MCF 10A (cell line): ENCODE data around the gene CMTM5. TPM values are rescaled to one million over a fixed set of nuclear protein-coding genes. Genes with fewer than 3 reads are reported as not detected.
"Not testable (repeated sequence)": the region's sequence is repeated elsewhere in the genome, so short reads cannot be mapped to it uniquely, and the experiment has no call there.

Experiments used
- BruUV-seq: library from RNA; stranded (reverse); fragments of 400-500 nt; replicated peaks from 2 replicates; lab custom pipeline; 2021; lab: Mats Ljungman, UMichigan
- CTCF ChIA-PET: fragments of 300-600 bp; sonication (Branson Sonifier 250); formaldehyde crosslinking; extraction: SDS; loops from one replicate; lab custom pipeline; 2021; ENCODE audit warnings: antibody characterized with exemption, inconsistent platforms; lab: Yijun Ruan, JAX
- POLR2A ChIA-PET: fragments of 300-600, 350-650 bp; sonication (Branson Sonifier 250); formaldehyde crosslinking; extraction: SDS; loops from one replicate; lab custom pipeline; 2020; ENCODE audit warnings: antibody characterized with exemption, inconsistent platforms; lab: Yijun Ruan, JAX
- DNase-seq: peaks from one replicate; pipeline ENCODE4 v3.0.0-alpha.2; 2018; ENCODE audit not compliant: unreplicated experiment
- H3K27ac Mint-ChIP-seq: one replicate; pipeline ENCODE4 v1.8.0; 2022; ENCODE audit warnings: mild to moderate bottlenecking, low read depth, mixed read lengths; ENCODE audit not compliant: unreplicated experiment
- H3K27me3 Mint-ChIP-seq: one replicate; pipeline ENCODE4 v1.8.0; 2022; ENCODE audit warnings: mixed read lengths; ENCODE audit not compliant: insufficient read depth, unreplicated experiment
- H3K36me3 Mint-ChIP-seq: one replicate; pipeline ENCODE4 v1.8.0; 2022; ENCODE audit warnings: mild to moderate bottlenecking, moderate library complexity, mixed read lengths; ENCODE audit not compliant: insufficient read depth, unreplicated experiment
- H3K4me1 Mint-ChIP-seq: one replicate; pipeline ENCODE4 v1.8.0; 2022; ENCODE audit warnings: mixed read lengths; ENCODE audit not compliant: insufficient read depth, unreplicated experiment
- H3K4me3 Mint-ChIP-seq: one replicate; pipeline ENCODE4 v1.8.0; 2022; ENCODE audit warnings: mild to moderate bottlenecking, moderate library complexity, mixed read lengths; ENCODE audit not compliant: unreplicated experiment
- H3K9me3 Mint-ChIP-seq: one replicate; pipeline ENCODE4 v1.8.0; 2022; ENCODE audit warnings: mixed read lengths; ENCODE audit not compliant: unreplicated experiment
- CTCF ChIP-seq: fragments of 200-600 bp; IDR thresholded peaks from one replicate; pipeline ENCODE4 v1.8.0; 2022; ENCODE audit warnings: antibody characterized with exemption, mild to moderate bottlenecking; ENCODE audit not compliant: unreplicated experiment
- intact Hi-C: fragments of 100-400 bp; cut with micrococcal nuclease; formaldehyde crosslinking; loops from 2 replicates; pipeline ENCODE4 v1.14.1; 2022
- total RNA-seq: library from RNA; stranded (reverse); gene quantifications from 2 replicates; pipeline ENCODE4 v1.2.3, GENCODE V29; 2022

The CMTM5 gene
- total RNA-seq, 1 experiment from 2014 or later: not detected

- ChIA-PET POLR2A (no interaction called here), CTCF (no interaction called here)
- intact Hi-C loops: no loop called here
- no peaks in the 10 kb centered on the region for H3K4me1 Mint-ChIP-seq
- H3K27me3 Mint-ChIP-seq: peaks cover 42% of the 10 kb centered on the region
- H3K4me3 Mint-ChIP-seq: no peak overlapping the region
- no peak for TF ChIP-seq CTCF
- DNase-seq: no peak
- H3K9me3 Mint-ChIP-seq: no peaks in the 10 kb centered on the region
- peaks cover 6% of the 10 kb centered on the region for H3K36me3 Mint-ChIP-seq
- no TSS peak for BruUV-seq
- H3K27ac Mint-ChIP-seq: no peak overlapping the region
Observed at GRCh38 chr14:23399136-23399535, 22.3 kb downstream of the CMTM5 start.

GRCh38 chr14:23399591-23399990 lies 22.7 kb downstream of the CMTM5 start:
- H3K4me3 Mint-ChIP-seq: no peak overlapping the region
- peaks cover 42% of the 10 kb centered on the region for H3K27me3 Mint-ChIP-seq
- no TSS peak for BruUV-seq
- no peaks in the 10 kb centered on the region for H3K4me1 Mint-ChIP-seq
- intact Hi-C loops: no loop called here
- no peak for TF ChIP-seq CTCF
- H3K27ac Mint-ChIP-seq: no peak overlapping the region
- no peaks in the 10 kb centered on the region for H3K9me3 Mint-ChIP-seq
- DNase-seq: no peak
- CTCF ChIA-PET: no interaction called here
- peaks cover 6% of the 10 kb centered on the region for H3K36me3 Mint-ChIP-seq
- POLR2A ChIA-PET: no interaction called here

- H3K36me3 Mint-ChIP-seq, BruUV-seq, H3K4me1 Mint-ChIP-seq, H3K9me3 Mint-ChIP-seq, H3K27ac Mint-ChIP-seq, DNase-seq, intact Hi-C loops, H3K4me3 Mint-ChIP-seq, CTCF ChIA-PET, POLR2A ChIA-PET: not testable (repeated sequence)
- H3K27me3 Mint-ChIP-seq: peaks cover 42% of the 10 kb centered on the region
Observed at GRCh38 chr14:23400496-23401149, 23.8 kb downstream of the CMTM5 start.

GRCh38 chr14:23401291-23401690 lies 24.4 kb downstream of the CMTM5 start:
- BruUV-seq: no TSS peak

More at GRCh38 chr14:23401291-23401690, 24.4 kb downstream of the CMTM5 start:
- intact Hi-C loops: no loop called here
- Mint-ChIP-seq H3K4me3 (no peak overlapping the region), H3K4me1 (no peaks in the 10 kb centered on the region), H3K27ac (no peak overlapping the region), H3K36me3 (peaks cover 6% of the 10 kb centered on the region), H3K9me3 (no peaks in the 10 kb centered on the region), H3K27me3 (peaks cover 49% of the 10 kb centered on the region)
- CTCF ChIA-PET: no interaction called here
- TF ChIP-seq CTCF: no peak
- no peak for DNase-seq
- POLR2A ChIA-PET: no interaction called here
